ENCODE data around the gene SLC66A1. TPM values are rescaled to one million over a fixed set of nuclear protein-coding genes. Genes with fewer than 3 reads are reported as not detected.
A peak's percentile ranks its signal among the peaks of the same experiment; 100 is the strongest.

Gene SLC66A1
- total RNA-seq, 4 donors from 2014 or later, result 19.1 to 53.9 (median 35.3) TPM

- H3K9me3 ChIP-seq, result no peaks in the 10 kb centered on the region
- peaks cover 0 to 16% (median 9%) of the 10 kb centered on the region in 4 donors for H3K4me1 ChIP-seq
- no peaks in the 10 kb centered on the region for H3K27me3 ChIP-seq
- H3K4me3 ChIP-seq, result no peak overlapping the region
- TF ChIP-seq POLR2A (IDR thresholded peaks at IDR 0.05), result no peak
- no peak for TF ChIP-seq POLR2AphosphoS5 (IDR thresholded peaks at IDR 0.05)
- TF ChIP-seq EP300 (IDR thresholded peaks at IDR 0.05; ENCODE audit: low read depth), result no peak
- TF ChIP-seq CTCF (IDR thresholded peaks at IDR 0.05), result no peak
- peak overlapping the region in 1 of 4 donors; percentile 76 for H3K27ac ChIP-seq
- intact Hi-C loops (cut with DNase I; ENCODE audit: low total_unique reads) (no loop called here), in situ Hi-C loops (cut with MboI; ENCODE audit: low pct_ligation_motif_present in 1 of 4, low pct_unique_long_range_greater_than_20kb in 1 of 4, low sequenced_read_pairs in 3 of 4) (loop anchor here in 1 of 4 donors (10.0 kb wide), 1 partner anchor 304 kb away; no protein-coding TSS in a partner anchor)
- peaks cover 0 to 19% (median 4%) of the 10 kb centered on the region in 4 donors for H3K36me3 ChIP-seq
- 92 to 95% methylated on average over 3 to 5 of the region's 5 CpGs for WGBS, 2 donors (ENCODE audit: low coverage in 1 of 2)
- DNase-seq, result no peak
Measured at GRCh38 chr1:19350566-19350965, 38.4 kb downstream of the SLC66A1 start.

GRCh38 chr1:19351873-19352272 lies 39.7 kb downstream of the SLC66A1 start:
- 67% methylated on average over 10 of the region's 10 CpGs; no CpG with 5 or more reads in 1 of the 2 donors for WGBS, 2 donors (ENCODE audit: low coverage in 1 of 2)
- Histone ChIP-seq H3K4me1 (peaks cover 0 to 16% (median 9%) of the 10 kb centered on the region in 4 donors), H3K4me3 (no peak overlapping the region), H3K36me3 (peaks cover 0 to 26% (median 9%) of the 10 kb centered on the region in 4 donors), H3K27ac (peak overlapping the region; percentile 5 to 76 (median 48)), H3K27me3 (no peaks in the 10 kb centered on the region), H3K9me3 (no peaks in the 10 kb centered on the region)
- intact Hi-C loops (cut with DNase I; ENCODE audit: low total_unique reads) (no loop called here), in situ Hi-C loops (cut with MboI; ENCODE audit: low pct_ligation_motif_present in 1 of 4, low pct_unique_long_range_greater_than_20kb in 1 of 4, low sequenced_read_pairs in 3 of 4) (loop anchor here in 1 of 4 donors (10.0 kb wide), 1 partner anchor 303 kb away; no protein-coding TSS in a partner anchor)
- TF ChIP-seq POLR2AphosphoS5 (IDR thresholded peaks at IDR 0.05) (peak; percentile 14 to 50 (median 31)), EP300 (IDR thresholded peaks at IDR 0.05; ENCODE audit: low read depth) (no peak)
- no peak for DNase-seq

GRCh38 chr1:19352839-19353238 lies 40.7 kb downstream of the SLC66A1 start:
- intact Hi-C loops (cut with DNase I; ENCODE audit: low total_unique reads) (no loop called here), in situ Hi-C loops (cut with MboI; ENCODE audit: low pct_ligation_motif_present in 1 of 4, low pct_unique_long_range_greater_than_20kb in 1 of 4, low sequenced_read_pairs in 3 of 4) (loop anchor here in 1 of 4 donors (10.0 kb wide), 1 partner anchor 302 kb away; no protein-coding TSS in a partner anchor)
- peaks cover 0 to 26% (median 9%) of the 10 kb centered on the region in 4 donors for H3K36me3 ChIP-seq
- H3K4me1 ChIP-seq, result peaks cover 0 to 16% (median 9%) of the 10 kb centered on the region in 4 donors
- no peak for DNase-seq
- TF ChIP-seq POLR2AphosphoS5 (IDR thresholded peaks at IDR 0.05) (no peak), CTCF (IDR thresholded peaks at IDR 0.05) (no peak), POLR2A (IDR thresholded peaks at IDR 0.05) (no peak), EP300 (IDR thresholded peaks at IDR 0.05; ENCODE audit: low read depth) (no peak)
- no peaks in the 10 kb centered on the region for H3K27me3 ChIP-seq
- H3K4me3 ChIP-seq, result no peak overlapping the region
- H3K27ac ChIP-seq, result peak overlapping the region; percentile 42 to 76 (median 56)
- H3K9me3 ChIP-seq, result no peaks in the 10 kb centered on the region
- 76 to 80% methylated on average over 3 to 14 of the region's 14 CpGs for WGBS, 2 donors (ENCODE audit: low coverage in 1 of 2)

- Histone ChIP-seq H3K36me3 (peaks cover 0 to 26% (median 9%) of the 10 kb centered on the region in 4 donors), H3K9me3 (no peaks in the 10 kb centered on the region), H3K4me1 (peaks cover 0 to 12% (median 7%) of the 10 kb centered on the region in 4 donors), H3K27me3 (no peaks in the 10 kb centered on the region), H3K27ac (peak overlapping the region in 3 of 4 donors; percentile 0 to 76 (median 49)), H3K4me3 (no peak overlapping the region)
- intact Hi-C loops (cut with DNase I; ENCODE audit: low total_unique reads) (no loop called here), in situ Hi-C loops (cut with MboI; ENCODE audit: low pct_ligation_motif_present in 1 of 4, low pct_unique_long_range_greater_than_20kb in 1 of 4, low sequenced_read_pairs in 3 of 4) (loop anchor here in 1 of 4 donors (10.0 kb wide), 1 partner anchor 301 kb away; no protein-coding TSS in a partner anchor)
- DNase-seq, result no peak
- TF ChIP-seq POLR2A (IDR thresholded peaks at IDR 0.05) (no peak), POLR2AphosphoS5 (IDR thresholded peaks at IDR 0.05) (no peak), CTCF (IDR thresholded peaks at IDR 0.05) (no peak), EP300 (IDR thresholded peaks at IDR 0.05; ENCODE audit: low read depth) (no peak)
- WGBS, 2 donors (ENCODE audit: low coverage in 1 of 2), result 55 to 80% methylated on average over 1 to 7 of the region's 8 CpGs
Measured at GRCh38 chr1:19353596-19353995, 41.5 kb downstream of the SLC66A1 start.
